B cell (primary cell): ENCODE measurements around the gene DHX38.

ENCODE experiments used
- CTCF ChIP-seq: fragments of 200-600 bp; IDR thresholded peaks from one replicate; pipeline ENCODE4 v1.8.0; 2022; ENCODE audit warnings: antibody characterized with exemption, mild to moderate bottlenecking
- EZH2 ChIP-seq: IDR thresholded peaks from 2 replicates; pipeline ENCODE4 v1.6.1; 2012; ENCODE audit warnings: borderline replicate concordance, low read depth, mild to moderate bottlenecking, moderate library complexity, low read length; ENCODE audit not compliant: insufficient read depth, poor library complexity, severe bottlenecking

GRCh38 chr16:72109966-72110530 lies 16.4 kb downstream of the DHX38 start:
- no peak for TF ChIP-seq CTCF
- no peak for TF ChIP-seq EZH2
